AG04449 (cell line): ENCODE results near the gene CBFA2T2.

ENCODE experiments used
- CTCF ChIA-PET: fragments of 350-600 bp; formaldehyde crosslinking; extraction: SDS; loops from one replicate; lab custom pipeline; 2021; ENCODE audit warnings: antibody characterized with exemption; lab: Yijun Ruan, JAX
- POLR2A ChIA-PET: fragments of 400-600, 350-600 bp; formaldehyde crosslinking; extraction: SDS; loops from one replicate; lab custom pipeline; 2020; ENCODE audit warnings: antibody characterized with exemption, inconsistent platforms; lab: Yijun Ruan, JAX
- DNase-seq: peaks from one replicate; pipeline ENCODE4 v3.0.0-alpha.2; 2010; ENCODE audit warnings: low read depth, low spot score
- H3K4me3 ChIP-seq: 2 replicates; pipeline ENCODE4 v1.5.1; 2011; ENCODE audit warnings: low read depth, mild to moderate bottlenecking, control low read depth, low read length
- CTCF ChIP-seq: IDR thresholded peaks from one replicate; pipeline ENCODE4 v1.5.1; 2011; ENCODE audit warnings: mild to moderate bottlenecking, moderate library complexity, low read length, control low read depth, inconsistent platforms; ENCODE audit not compliant: insufficient read depth; ENCODE audit errors: missing control alignments

The CBFA2T2 gene

GRCh38 chr20:33515569-33516216, 25.8 kb downstream of the CBFA2T2 start:
- DNase-seq: no peak
- CTCF ChIA-PET: interaction anchor here (0.6 to 1.5 kb wide), 3 partner anchors 9 to 47 kb away, joined by 3 to 7 read pairs (median 5); no protein-coding TSS in a partner anchor
- POLR2A ChIA-PET: no interaction called here
- TF ChIP-seq CTCF: no peak
- no peak overlapping the region for H3K4me3 ChIP-seq

GRCh38 chr20:33516882-33517281, 27.0 kb downstream of the CBFA2T2 start:
- no peak for DNase-seq
- CTCF ChIA-PET: interaction anchor here (1.0 to 1.5 kb wide), 2 partner anchors 10 kb away, joined by 3 to 5 read pairs; no protein-coding TSS in a partner anchor
- no peak overlapping the region for H3K4me3 ChIP-seq
- no peak for TF ChIP-seq CTCF
- POLR2A ChIA-PET: no interaction called here

- ChIA-PET CTCF (interaction anchor here (1.0 to 1.5 kb wide), 2 partner anchors 8 to 11 kb away, joined by 3 to 5 read pairs; no protein-coding TSS in a partner anchor), POLR2A (no interaction called here)
- DNase-seq: peak; percentile 29
Measured at GRCh38 chr20:33518071-33518470, 28.2 kb downstream of the CBFA2T2 start.

GRCh38 chr20:33521461-33521860, 31.6 kb downstream of the CBFA2T2 start:
- ChIA-PET POLR2A (interaction anchor here (0.8 kb wide), 1 partner anchor 32 kb away, joined by 3 read pairs; the partner anchor contains the start of gene CBFA2T2), CTCF (interaction anchor here (0.6 to 1.5 kb wide), 3 partner anchors 8 to 132 kb away, joined by 3 to 6 read pairs (median 3); no protein-coding TSS in a partner anchor)
- DNase-seq: no peak
- H3K4me3 ChIP-seq: no peak overlapping the region
- TF ChIP-seq CTCF: no peak

More at GRCh38 chr20:33518071-33518470, 28.2 kb downstream of the CBFA2T2 start:
- no peak overlapping the region; the same call in 1 of the 2 replicates for H3K4me3 ChIP-seq
- no peak for TF ChIP-seq CTCF

- H3K4me3 ChIP-seq: no peak overlapping the region
- ChIA-PET POLR2A (no interaction called here), CTCF (no interaction called here)
- no peak for DNase-seq
- no peak for TF ChIP-seq CTCF
Measured at GRCh38 chr20:33522256-33522820, 32.4 kb downstream of the CBFA2T2 start.

GRCh38 chr20:33524261-33524660, 34.4 kb downstream of the CBFA2T2 start:
- POLR2A ChIA-PET: no interaction called here
- no peak for DNase-seq
- H3K4me3 ChIP-seq: no peak overlapping the region
- CTCF ChIA-PET: interaction anchor here (0.7 kb wide), 2 partner anchors 18 to 540 kb away, joined by 3 to 4 read pairs; no protein-coding TSS in a partner anchor
- TF ChIP-seq CTCF: no peak
